ENCODE data around the gene LIPE.

LIPE gene

GRCh38 chr19:42443944-42444398 lies 16.8 kb upstream of the LIPE start:
- Histone ChIP-seq H2AFZ (ENCODE audit: low read length, unreplicated experiment) (no peak overlapping the region), H3K79me2 (ENCODE audit: control insufficient read depth, insufficient read depth, low read length, unreplicated experiment) (no peaks in the 10 kb centered on the region), H3K4me1 (ENCODE audit: control insufficient read depth, insufficient read depth, low read length, unreplicated experiment) (no peaks in the 10 kb centered on the region), H3K36me3 (ENCODE audit: insufficient read depth, low read length) (no peaks in the 10 kb centered on the region), H3K4me3 (ENCODE audit: low read depth, low read length) (no peak overlapping the region), H3K27me3 (ENCODE audit: insufficient read depth, low read length) (no peaks in the 10 kb centered on the region), H3K27ac (ENCODE audit: low read depth, low read length) (no peak overlapping the region)

- no peaks in the 10 kb centered on the region for H3K36me3 ChIP-seq (ENCODE audit: insufficient read depth, low read length)
- H3K27ac ChIP-seq (ENCODE audit: low read depth, low read length): no peak within 1 kb of the TSS
- H2AFZ ChIP-seq (ENCODE audit: low read length, unreplicated experiment): no peak within 1 kb of the TSS
- no peak within 1 kb of the TSS for H3K4me3 ChIP-seq (ENCODE audit: low read depth, low read length)
- H3K79me2 ChIP-seq (ENCODE audit: control insufficient read depth, insufficient read depth, low read length, unreplicated experiment): no peaks in the 10 kb centered on the region
- H3K27me3 ChIP-seq (ENCODE audit: insufficient read depth, low read length): no peaks in the 10 kb centered on the region
- H3K4me1 ChIP-seq (ENCODE audit: control insufficient read depth, insufficient read depth, low read length, unreplicated experiment): no peaks in the 10 kb centered on the region
These were observed 15.6 kb upstream of the LIPE start, which contains the start of gene CXCL17 for GRCh38 chr19:42442833-42443232. Gene CXCL17, minus strand, starts transcription at chr19:42442946. Its CDS starts 114 bp downstream, at chr19:42442832.

- Histone ChIP-seq H3K4me1 (ENCODE audit: control insufficient read depth, insufficient read depth, low read length, unreplicated experiment) (peaks cover 6% of the 10 kb centered on the region), H2AFZ (ENCODE audit: low read length, unreplicated experiment) (no peak overlapping the region), H3K79me2 (ENCODE audit: control insufficient read depth, insufficient read depth, low read length, unreplicated experiment) (no peaks in the 10 kb centered on the region), H3K36me3 (ENCODE audit: insufficient read depth, low read length) (no peaks in the 10 kb centered on the region), H3K27me3 (ENCODE audit: insufficient read depth, low read length) (no peaks in the 10 kb centered on the region), H3K27ac (ENCODE audit: low read depth, low read length) (no peak overlapping the region), H3K4me3 (ENCODE audit: low read depth, low read length) (no peak overlapping the region)
These were observed 13.9 kb upstream of the LIPE start for GRCh38 chr19:42441049-42441445.

GRCh38 chr19:42440357-42441048 lies 13.3 kb upstream of the LIPE start:
- Histone ChIP-seq H3K4me3 (ENCODE audit: low read depth, low read length) (no peak overlapping the region), H3K79me2 (ENCODE audit: control insufficient read depth, insufficient read depth, low read length, unreplicated experiment) (no peaks in the 10 kb centered on the region), H3K36me3 (ENCODE audit: insufficient read depth, low read length) (no peaks in the 10 kb centered on the region), H3K27ac (ENCODE audit: low read depth, low read length) (no peak overlapping the region), H3K27me3 (ENCODE audit: insufficient read depth, low read length) (no peaks in the 10 kb centered on the region), H3K4me1 (ENCODE audit: control insufficient read depth, insufficient read depth, low read length, unreplicated experiment) (peaks cover 10% of the 10 kb centered on the region), H2AFZ (ENCODE audit: low read length, unreplicated experiment) (no peak overlapping the region)

- no peaks in the 10 kb centered on the region for H3K27me3 ChIP-seq (ENCODE audit: insufficient read depth, low read length)
- no peaks in the 10 kb centered on the region for H3K36me3 ChIP-seq (ENCODE audit: insufficient read depth, low read length)
- no peak overlapping the region for H3K27ac ChIP-seq (ENCODE audit: low read depth, low read length)
- H2AFZ ChIP-seq (ENCODE audit: low read length, unreplicated experiment): no peak overlapping the region
- peaks cover 17% of the 10 kb centered on the region for H3K4me1 ChIP-seq (ENCODE audit: control insufficient read depth, insufficient read depth, low read length, unreplicated experiment)
- H3K79me2 ChIP-seq (ENCODE audit: control insufficient read depth, insufficient read depth, low read length, unreplicated experiment): no peaks in the 10 kb centered on the region
- H3K4me3 ChIP-seq (ENCODE audit: low read depth, low read length): no peak overlapping the region
These were observed 8.8 kb upstream of the LIPE start for GRCh38 chr19:42436006-42436405.

GRCh38 chr19:42435316-42435715 lies 8.1 kb upstream of the LIPE start:
- no peak overlapping the region for H3K27ac ChIP-seq (ENCODE audit: low read depth, low read length)
- H3K4me1 ChIP-seq (ENCODE audit: control insufficient read depth, insufficient read depth, low read length, unreplicated experiment): peaks cover 17% of the 10 kb centered on the region

GRCh38 chr19:42433503-42434260 lies 6.5 kb upstream of the LIPE start:
- Histone ChIP-seq H3K4me1 (ENCODE audit: control insufficient read depth, insufficient read depth, low read length, unreplicated experiment) (peaks cover 17% of the 10 kb centered on the region), H3K27me3 (ENCODE audit: insufficient read depth, low read length) (no peaks in the 10 kb centered on the region), H3K4me3 (ENCODE audit: low read depth, low read length) (no peak overlapping the region), H3K27ac (ENCODE audit: low read depth, low read length) (no peak overlapping the region), H3K36me3 (ENCODE audit: insufficient read depth, low read length) (no peaks in the 10 kb centered on the region), H2AFZ (ENCODE audit: low read length, unreplicated experiment) (peak overlapping the region; percentile 45), H3K79me2 (ENCODE audit: control insufficient read depth, insufficient read depth, low read length, unreplicated experiment) (no peaks in the 10 kb centered on the region)

More at GRCh38 chr19:42435316-42435715, 8.1 kb upstream of the LIPE start:
- H3K79me2 ChIP-seq (ENCODE audit: control insufficient read depth, insufficient read depth, low read length, unreplicated experiment): no peaks in the 10 kb centered on the region
- no peaks in the 10 kb centered on the region for H3K36me3 ChIP-seq (ENCODE audit: insufficient read depth, low read length)
- H3K27me3 ChIP-seq (ENCODE audit: insufficient read depth, low read length): no peaks in the 10 kb centered on the region
- H2AFZ ChIP-seq (ENCODE audit: low read length, unreplicated experiment): no peak overlapping the region
- no peak overlapping the region for H3K4me3 ChIP-seq (ENCODE audit: low read depth, low read length)

- H3K27ac ChIP-seq (ENCODE audit: low read depth, low read length): no peak overlapping the region
- no peaks in the 10 kb centered on the region for H3K36me3 ChIP-seq (ENCODE audit: insufficient read depth, low read length)
- no peak overlapping the region for H2AFZ ChIP-seq (ENCODE audit: low read length, unreplicated experiment)
- no peaks in the 10 kb centered on the region for H3K79me2 ChIP-seq (ENCODE audit: control insufficient read depth, insufficient read depth, low read length, unreplicated experiment)
- no peaks in the 10 kb centered on the region for H3K27me3 ChIP-seq (ENCODE audit: insufficient read depth, low read length)
- peaks cover 16% of the 10 kb centered on the region for H3K4me1 ChIP-seq (ENCODE audit: control insufficient read depth, insufficient read depth, low read length, unreplicated experiment)
- H3K4me3 ChIP-seq (ENCODE audit: low read depth, low read length): no peak overlapping the region
These were observed 4.3 kb upstream of the LIPE start for GRCh38 chr19:42431486-42431885.

- Histone ChIP-seq H3K27me3 (ENCODE audit: insufficient read depth, low read length) (no peaks in the 10 kb centered on the region), H3K79me2 (ENCODE audit: control insufficient read depth, insufficient read depth, low read length, unreplicated experiment) (no peaks in the 10 kb centered on the region)
These were observed 1.5 kb upstream of the LIPE start for GRCh38 chr19:42428676-42429075.

GRCh38 chr19:42426643-42427042 lies 545 bp downstream of the LIPE start:
- Histone ChIP-seq H3K4me1 (ENCODE audit: control insufficient read depth, insufficient read depth, low read length, unreplicated experiment) (peaks cover 6% of the 10 kb centered on the region), H2AFZ (ENCODE audit: low read length, unreplicated experiment) (no peak overlapping the region), H3K79me2 (ENCODE audit: control insufficient read depth, insufficient read depth, low read length, unreplicated experiment) (no peaks in the 10 kb centered on the region), H3K27me3 (ENCODE audit: insufficient read depth, low read length) (no peaks in the 10 kb centered on the region), H3K27ac (ENCODE audit: low read depth, low read length) (no peak overlapping the region), H3K36me3 (ENCODE audit: insufficient read depth, low read length) (no peaks in the 10 kb centered on the region), H3K4me3 (ENCODE audit: low read depth, low read length) (no peak overlapping the region)

More at GRCh38 chr19:42428676-42429075, 1.5 kb upstream of the LIPE start:
- Histone ChIP-seq H2AFZ (ENCODE audit: low read length, unreplicated experiment) (no peak overlapping the region), H3K4me1 (ENCODE audit: control insufficient read depth, insufficient read depth, low read length, unreplicated experiment) (peaks cover 8% of the 10 kb centered on the region), H3K4me3 (ENCODE audit: low read depth, low read length) (no peak overlapping the region), H3K27ac (ENCODE audit: low read depth, low read length) (no peak overlapping the region), H3K36me3 (ENCODE audit: insufficient read depth, low read length) (no peaks in the 10 kb centered on the region)

- Histone ChIP-seq H3K27me3 (ENCODE audit: insufficient read depth, low read length) (no peaks in the 10 kb centered on the region), H3K4me3 (ENCODE audit: low read depth, low read length) (no peak overlapping the region; the same call in 1 of the 2 replicates), H3K79me2 (ENCODE audit: control insufficient read depth, insufficient read depth, low read length, unreplicated experiment) (no peaks in the 10 kb centered on the region), H2AFZ (ENCODE audit: low read length, unreplicated experiment) (no peak overlapping the region), H3K27ac (ENCODE audit: low read depth, low read length) (no peak overlapping the region), H3K36me3 (ENCODE audit: insufficient read depth, low read length) (no peaks in the 10 kb centered on the region), H3K4me1 (ENCODE audit: control insufficient read depth, insufficient read depth, low read length, unreplicated experiment) (peaks cover 6% of the 10 kb centered on the region)
These were observed 2.5 kb downstream of the LIPE start for GRCh38 chr19:42424712-42425131.

Measured in ACC112 (cell line).